Parathyroid adenoma (tissue), 2 donors: Measurements from ENCODE around the gene WRAP73.

Source experiments
- H2AFZ ChIP-seq: fragments of 300-600 bp; sonication (generic); one replicate; pipeline ENCODE4 v1.7.0; 2017; ENCODE audit warnings: antibody characterized with exemption, mild to moderate bottlenecking
- H3K27ac ChIP-seq: fragments of 300-600 bp; sonication (generic); one replicate; pipeline ENCODE4 v1.7.0; 2017
- H3K27me3 ChIP-seq: fragments of 300-600 bp; sonication (generic); one replicate; pipeline ENCODE4 v1.7.0; 2017; ENCODE audit warnings: low read length; ENCODE audit not compliant: control insufficient read depth, insufficient read depth
- H3K36me3 ChIP-seq: fragments of 300-600 bp; sonication (generic); one replicate; pipeline ENCODE4 v1.7.0; 2017; ENCODE audit warnings: low read length; ENCODE audit not compliant: control insufficient read depth, insufficient read depth
- H3K4me1 ChIP-seq: fragments of 300-600 bp; sonication (generic); one replicate; pipeline ENCODE4 v1.7.0; 2017; ENCODE audit warnings: control low read depth
- H3K4me2 ChIP-seq: fragments of 300-600 bp; sonication (generic); one replicate; pipeline ENCODE4 v1.7.0; 2017; ENCODE audit warnings: low read length
- H3K4me3 ChIP-seq: fragments of 300-600 bp; sonication (generic); one replicate; pipeline ENCODE4 v1.7.0; 2017; ENCODE audit warnings: low read depth, low read length
- H3K79me2 ChIP-seq: fragments of 300-600 bp; sonication (generic); one replicate; pipeline ENCODE4 v1.7.0; 2017; ENCODE audit warnings: control low read depth
- H3K9ac ChIP-seq: fragments of 300-600 bp; sonication (generic); one replicate; pipeline ENCODE4 v1.7.0; 2017; ENCODE audit warnings: mild to moderate bottlenecking
- H3K9me3 ChIP-seq: fragments of 300-600 bp; sonication (generic); one replicate; pipeline ENCODE4 v1.7.0; 2017; ENCODE audit warnings: low read length; ENCODE audit not compliant: control insufficient read depth
- CTCF ChIP-seq: fragments of 300-600 bp; sonication (generic); IDR thresholded peaks from one replicate; pipeline ENCODE4 v1.7.0; 2017; ENCODE audit warnings: antibody characterized with exemption, mild to moderate bottlenecking
- donor health status: primary hyperparathyroidism.

The WRAP73 gene

GRCh38 chr1:3602375-3602774, 47.5 kb downstream of the WRAP73 start:
- Histone ChIP-seq H3K4me3 (no peak overlapping the region), H3K27ac (no peak overlapping the region), H2AFZ (no peak overlapping the region), H3K4me1 (no peaks in the 10 kb centered on the region), H3K27me3 (no peaks in the 10 kb centered on the region), H3K4me2 (no peak overlapping the region), H3K79me2 (no peaks in the 10 kb centered on the region), H3K36me3 (no peaks in the 10 kb centered on the region), H3K9me3 (no peaks in the 10 kb centered on the region), H3K9ac (no peak overlapping the region)
- TF ChIP-seq CTCF = no peak

- no peak for TF ChIP-seq CTCF
- H3K27ac ChIP-seq = no peak overlapping the region
- H2AFZ ChIP-seq = no peak overlapping the region
- no peaks in the 10 kb centered on the region for H3K79me2 ChIP-seq
- no peak overlapping the region for H3K4me3 ChIP-seq
- no peaks in the 10 kb centered on the region for H3K27me3 ChIP-seq
- no peak overlapping the region for H3K9ac ChIP-seq
- no peaks in the 10 kb centered on the region for H3K9me3 ChIP-seq
- H3K4me1 ChIP-seq = no peaks in the 10 kb centered on the region
- H3K4me2 ChIP-seq = no peak overlapping the region
- H3K36me3 ChIP-seq = no peaks in the 10 kb centered on the region
Measured at GRCh38 chr1:3601743-3602142, 48.2 kb downstream of the WRAP73 start.

- no peaks in the 10 kb centered on the region for H3K27me3 ChIP-seq
- H3K79me2 ChIP-seq = no peaks in the 10 kb centered on the region
- no peak overlapping the region for H2AFZ ChIP-seq
- H3K9me3 ChIP-seq = no peaks in the 10 kb centered on the region
- no peak for TF ChIP-seq CTCF
- H3K4me2 ChIP-seq = no peak overlapping the region
- H3K27ac ChIP-seq = no peak overlapping the region
- H3K9ac ChIP-seq = no peak overlapping the region
- no peak overlapping the region for H3K4me3 ChIP-seq
- H3K4me1 ChIP-seq = no peaks in the 10 kb centered on the region
- no peaks in the 10 kb centered on the region for H3K36me3 ChIP-seq
Measured at GRCh38 chr1:3600354-3600753, 49.5 kb downstream of the WRAP73 start.

GRCh38 chr1:3599816-3600215, 50.1 kb downstream of the WRAP73 start:
- Histone ChIP-seq H3K36me3 (no peaks in the 10 kb centered on the region), H3K27ac (no peak overlapping the region), H3K4me2 (no peak overlapping the region), H3K4me1 (no peaks in the 10 kb centered on the region), H2AFZ (no peak overlapping the region), H3K27me3 (no peaks in the 10 kb centered on the region), H3K79me2 (no peaks in the 10 kb centered on the region), H3K4me3 (no peak overlapping the region), H3K9ac (no peak overlapping the region), H3K9me3 (no peaks in the 10 kb centered on the region)
- no peak for TF ChIP-seq CTCF

- H3K36me3 ChIP-seq = no peaks in the 10 kb centered on the region
- H3K4me3 ChIP-seq = no peak overlapping the region
- H3K79me2 ChIP-seq = no peaks in the 10 kb centered on the region
- H3K27ac ChIP-seq = no peak overlapping the region
- H3K27me3 ChIP-seq = no peaks in the 10 kb centered on the region
- no peak overlapping the region for H3K4me2 ChIP-seq
- no peaks in the 10 kb centered on the region for H3K9me3 ChIP-seq
- H3K9ac ChIP-seq = no peak overlapping the region
- H3K4me1 ChIP-seq = no peaks in the 10 kb centered on the region
- TF ChIP-seq CTCF = no peak
- no peak overlapping the region for H2AFZ ChIP-seq
Measured at GRCh38 chr1:3599286-3599811, 50.6 kb downstream of the WRAP73 start.
